GM21360 (cell line): Measurements from ENCODE around the gene ZNF747.

ENCODE experiments used
- ATAC-seq: cut with Tn5 transposase; IDR thresholded peaks from one replicate; pipeline ENCODE4 v1.9.1; 2021; ENCODE audit warnings: mild to moderate bottlenecking, moderate library complexity; ENCODE audit not compliant: unreplicated experiment

The ZNF747 gene

GRCh38 chr16:30519120-30520049, 15.3 kb downstream of the ZNF747 start:
- no peak for ATAC-seq

GRCh38 chr16:30518552-30518951, 16.1 kb downstream of the ZNF747 start:
- ATAC-seq: no peak

GRCh38 chr16:30515275-30515674, 19.4 kb downstream of the ZNF747 start:
- no peak for ATAC-seq

GRCh38 chr16:30511509-30511908, 23.1 kb downstream of the ZNF747 start:
- ATAC-seq: no peak

- ATAC-seq: no peak
Observed at GRCh38 chr16:30510376-30510938, 24.2 kb downstream of the ZNF747 start.

GRCh38 chr16:30509081-30509765, 25.4 kb downstream of the ZNF747 start:
- ATAC-seq: no peak

- ATAC-seq: no peak
Observed at GRCh38 chr16:30503403-30504296, 31.0 kb downstream of the ZNF747 start.

- no peak for ATAC-seq
Observed at GRCh38 chr16:30499284-30499683, 35.4 kb downstream of the ZNF747 start.

- ATAC-seq: no peak
Observed at GRCh38 chr16:30494709-30495108, 39.9 kb downstream of the ZNF747 start.

GRCh38 chr16:30493941-30494488, 40.6 kb downstream of the ZNF747 start:
- no peak for ATAC-seq

GRCh38 chr16:30491744-30492308, 42.8 kb downstream of the ZNF747 start:
- no peak for ATAC-seq

- ATAC-seq: no peak
Observed at GRCh38 chr16:30491229-30491628, 43.4 kb downstream of the ZNF747 start.

GRCh38 chr16:30490210-30490609, 44.4 kb downstream of the ZNF747 start:
- ATAC-seq: no peak

- ATAC-seq: no peak
Observed at GRCh38 chr16:30488764-30489605, 45.7 kb downstream of the ZNF747 start.

GRCh38 chr16:30485818-30486436, 48.7 kb downstream of the ZNF747 start:
- ATAC-seq: no peak

GRCh38 chr16:30484887-30485286, 49.8 kb downstream of the ZNF747 start:
- ATAC-seq: no peak

GRCh38 chr16:30482366-30482765, 52.3 kb downstream of the ZNF747 start:
- no peak for ATAC-seq

GRCh38 chr16:30481381-30481780, 53.3 kb downstream of the ZNF747 start:
- ATAC-seq: no peak
